PC-3 (cell line): Measurements from ENCODE around the gene LSR.

Experiments
- CTCF ChIP-seq: fragments of 300-600 bp; sonication (generic); conservative IDR thresholded peaks from 2 replicates; pipeline ENCODE4 v1.5.1; 2017; ENCODE audit warnings: antibody characterized with exemption, low read depth, mild to moderate bottlenecking, low read length
- EZH2phosphoT487 ChIP-seq: fragments of 300-600 bp; sonication (generic); IDR thresholded peaks from 2 replicates; pipeline ENCODE4 v1.6.1; 2018; ENCODE audit warnings: mild to moderate bottlenecking, antibody characterized with exemption, low read length, borderline replicate concordance

- TF ChIP-seq CTCF (no peak), EZH2phosphoT487 (no peak)
These were observed 29.8 kb upstream of the LSR start for GRCh38 chr19:35219008-35219407.
